PC-3 (cell line): ENCODE measurements around the gene SLC25A48.

Experiments
- CTCF ChIP-seq: fragments of 300-600 bp; sonication (generic); conservative IDR thresholded peaks from 2 replicates; pipeline ENCODE4 v1.5.1; 2017; ENCODE audit warnings: antibody characterized with exemption, low read depth, mild to moderate bottlenecking, low read length
- EZH2 ChIP-seq: fragments of 300-600 bp; sonication (generic); IDR thresholded peaks from one replicate; pipeline ENCODE4 v1.6.1; 2017; ENCODE audit warnings: antibody characterized with exemption, mild to moderate bottlenecking, low read length; ENCODE audit not compliant: unreplicated experiment

GRCh38 chr5:135857630-135858311 is 23.3 kb downstream of the SLC25A48 start:
- TF ChIP-seq CTCF (no peak), EZH2 (no peak)
